GM21360 (cell line): Measurements from ENCODE around the gene AGBL4.
"Not testable (repeated sequence)": the region's sequence is repeated elsewhere in the genome, so short reads cannot be mapped to it uniquely, and the experiment has no call there.

Experiments
- ATAC-seq: cut with Tn5 transposase; IDR thresholded peaks from one replicate; pipeline ENCODE4 v1.9.1; 2021; ENCODE audit warnings: mild to moderate bottlenecking, moderate library complexity; ENCODE audit not compliant: unreplicated experiment

The AGBL4 gene

GRCh38 chr1:49319426-49319963, 704.3 kb downstream of the AGBL4 start:
- no peak for ATAC-seq

DNA sequence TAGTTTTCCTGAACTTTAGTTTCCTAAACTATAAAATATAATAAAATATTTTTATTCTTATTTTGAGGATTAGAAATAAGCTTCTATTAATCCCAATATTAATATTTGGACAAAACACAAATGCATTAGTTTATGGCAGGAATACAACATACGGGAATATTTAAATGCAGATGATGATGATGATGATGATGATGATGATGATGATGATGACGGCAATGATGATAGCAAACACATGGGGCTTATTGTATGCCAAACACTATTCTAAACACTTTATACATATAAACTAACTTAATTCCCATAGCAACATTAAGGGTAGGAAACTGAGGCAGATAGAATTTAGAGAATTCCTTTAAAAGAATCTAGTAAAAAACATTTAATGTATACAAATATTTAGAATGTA, 705.5 kb downstream of the AGBL4 start:
- ATAC-seq, result no peak

GRCh38 chr1:49307457-49307856, 716.3 kb downstream of the AGBL4 start:
- ATAC-seq, result no peak

GRCh38 chr1:49306507-49307070, 717.2 kb downstream of the AGBL4 start:
- no peak for ATAC-seq

DNA sequence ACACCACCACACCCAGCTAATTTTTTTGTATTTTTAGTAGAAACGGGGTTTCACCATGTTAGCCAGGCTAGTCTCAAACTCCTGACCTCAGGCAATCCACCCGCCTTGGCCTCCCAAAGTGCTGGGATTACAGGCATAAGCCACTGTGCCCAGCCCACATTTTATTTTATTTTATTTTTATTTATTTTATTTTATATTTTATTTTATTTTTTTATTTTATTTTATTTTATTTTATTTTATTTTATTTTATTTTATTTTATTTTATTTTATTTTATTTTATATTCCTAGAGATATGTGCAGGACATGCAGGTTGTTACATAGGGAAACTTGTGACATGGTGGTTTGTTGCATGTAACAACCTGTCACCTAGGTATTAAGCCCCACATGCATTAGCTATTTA, 721.4 kb downstream of the AGBL4 start:
- ATAC-seq, result not testable (repeated sequence)

- no peak for ATAC-seq
Observed at GRCh38 chr1:49298304-49298703, 725.5 kb downstream of the AGBL4 start.

DNA sequence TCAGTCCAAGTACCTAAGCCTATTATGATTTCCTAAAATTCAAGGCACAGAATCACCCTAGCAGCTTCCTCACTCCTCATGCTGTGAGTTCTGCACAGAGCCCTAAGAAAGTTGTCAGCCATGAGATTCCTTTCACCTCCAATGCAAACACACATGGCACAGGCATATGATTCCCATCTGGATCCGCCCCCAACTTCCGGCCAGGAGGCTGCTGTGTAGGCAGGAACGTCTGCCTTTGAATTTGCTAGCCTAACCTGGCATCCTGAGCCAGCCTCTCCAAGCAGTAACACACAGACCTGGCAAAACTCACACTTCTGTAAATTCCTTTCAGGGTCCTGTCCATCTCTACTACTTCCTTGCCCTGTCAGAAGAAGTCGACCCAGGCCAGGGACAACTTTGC, 726.0 kb downstream of the AGBL4 start:
- ATAC-seq, result no peak

DNA sequence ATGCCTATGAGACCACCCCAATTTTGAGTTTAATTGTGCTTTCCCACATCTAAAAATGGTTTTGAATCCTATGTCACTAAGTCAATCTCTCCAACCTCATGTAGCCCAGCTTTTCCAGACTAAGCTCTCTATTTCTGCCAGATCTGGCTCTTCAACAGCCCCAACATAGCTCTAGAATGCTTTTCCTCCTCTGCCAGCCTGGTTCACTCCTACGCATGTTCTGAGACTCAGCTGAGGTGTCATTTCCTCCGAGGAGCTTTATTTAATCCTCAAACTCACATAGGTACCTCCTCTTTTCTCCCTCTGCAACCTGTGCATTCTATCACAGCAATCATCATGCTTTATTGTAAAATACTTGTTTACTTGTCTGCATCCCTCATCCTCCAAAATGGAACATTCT, 729.2 kb downstream of the AGBL4 start:
- ATAC-seq, result no peak

- ATAC-seq, result no peak
Observed at GRCh38 chr1:49293016-49293415, 730.7 kb downstream of the AGBL4 start.

DNA sequence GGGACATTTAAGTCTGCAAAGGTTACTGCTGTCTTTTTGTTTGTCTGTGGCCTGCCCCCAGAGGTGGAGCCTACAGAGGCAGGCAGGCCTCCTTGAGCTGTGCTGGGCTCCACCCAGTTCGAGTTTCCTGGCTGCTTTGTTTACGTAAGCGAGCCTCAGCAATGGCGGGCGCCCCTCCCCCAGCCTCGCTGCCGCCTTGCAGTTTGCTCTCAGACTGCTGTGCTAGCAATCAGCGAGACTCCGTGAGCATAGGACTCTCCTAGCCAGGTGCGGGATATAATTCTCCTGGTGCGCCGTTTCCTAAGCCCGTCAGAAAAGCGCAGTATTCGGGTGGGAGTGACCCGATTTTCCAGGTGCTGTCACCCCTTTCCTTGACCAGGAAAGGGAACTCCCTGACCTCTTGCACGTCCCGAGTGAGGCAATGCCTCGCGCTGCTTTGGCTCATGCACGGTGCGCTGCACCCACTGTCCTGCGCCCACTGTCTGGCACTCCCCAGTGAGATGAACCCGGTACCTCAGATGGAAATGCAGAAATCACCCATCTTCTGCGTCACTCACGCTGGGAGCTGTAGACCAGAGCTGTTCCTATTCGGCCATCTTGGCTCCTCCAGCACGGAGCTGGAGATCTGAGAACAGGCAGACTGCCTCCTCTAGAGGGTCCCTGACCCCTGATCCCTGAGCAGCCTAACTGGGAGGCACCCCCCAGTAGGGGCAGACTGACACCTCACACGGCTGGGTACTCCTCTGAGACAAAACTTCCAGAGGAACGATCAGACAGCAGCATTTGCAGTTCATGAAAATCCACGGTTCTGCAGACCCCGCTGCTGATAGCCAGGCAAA, 766.3 kb downstream of the AGBL4 start:
- not testable (repeated sequence) for ATAC-seq

DNA sequence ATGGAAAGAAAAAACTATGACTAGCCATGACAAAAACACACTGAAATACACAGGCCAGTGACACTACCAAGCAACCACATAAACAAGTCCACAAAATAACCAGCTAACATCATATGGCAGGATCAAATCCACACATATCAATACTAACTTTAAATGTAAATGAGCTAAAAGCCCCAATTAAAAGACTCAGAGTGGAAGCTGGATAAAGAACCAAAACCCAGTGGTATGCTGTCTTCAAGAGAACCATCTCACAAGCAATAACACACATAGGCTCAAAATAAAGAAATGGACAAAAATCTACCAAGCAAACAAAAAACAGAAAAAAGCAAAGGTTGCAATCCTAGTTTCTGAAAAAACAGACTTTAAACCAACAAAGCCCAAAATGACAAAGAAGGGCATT, 770.8 kb downstream of the AGBL4 start:
- no peak for ATAC-seq

DNA sequence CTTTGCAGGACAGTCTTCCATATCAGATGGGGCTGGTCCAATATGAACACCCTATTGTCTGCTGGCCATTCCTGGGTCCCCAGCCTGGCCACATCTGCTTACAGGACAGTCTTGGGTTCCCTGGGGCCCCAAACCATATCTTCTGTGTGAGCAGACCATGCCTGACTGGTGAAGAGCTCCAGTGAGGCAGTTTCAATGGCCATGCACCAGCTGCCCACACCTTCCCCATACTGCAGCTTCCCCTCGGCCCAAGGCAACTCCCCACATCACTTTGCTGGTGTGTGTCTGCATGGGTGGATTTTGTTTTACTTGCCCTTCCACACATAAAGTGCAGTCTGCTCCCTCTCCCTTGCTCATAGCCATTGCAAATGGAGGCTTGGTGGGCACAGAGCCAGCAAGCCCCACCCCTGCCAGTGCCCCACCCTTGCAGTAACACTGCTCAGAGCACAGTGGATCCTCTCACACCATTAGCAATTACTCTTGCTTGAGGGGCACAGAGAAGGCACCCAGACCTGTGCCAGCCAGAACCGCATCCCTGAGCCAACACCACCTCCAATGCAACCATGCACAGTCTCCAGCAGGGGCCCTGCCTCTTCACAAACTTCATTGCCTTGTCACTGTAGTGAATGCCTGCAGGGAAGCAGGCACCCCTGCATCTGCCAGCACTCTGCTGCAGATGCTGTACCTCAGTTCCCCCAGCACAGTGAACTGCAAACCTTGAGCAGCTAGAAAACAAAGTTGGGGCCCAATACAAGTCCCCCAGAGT, 772.6 kb downstream of the AGBL4 start:
- no peak for ATAC-seq

DNA sequence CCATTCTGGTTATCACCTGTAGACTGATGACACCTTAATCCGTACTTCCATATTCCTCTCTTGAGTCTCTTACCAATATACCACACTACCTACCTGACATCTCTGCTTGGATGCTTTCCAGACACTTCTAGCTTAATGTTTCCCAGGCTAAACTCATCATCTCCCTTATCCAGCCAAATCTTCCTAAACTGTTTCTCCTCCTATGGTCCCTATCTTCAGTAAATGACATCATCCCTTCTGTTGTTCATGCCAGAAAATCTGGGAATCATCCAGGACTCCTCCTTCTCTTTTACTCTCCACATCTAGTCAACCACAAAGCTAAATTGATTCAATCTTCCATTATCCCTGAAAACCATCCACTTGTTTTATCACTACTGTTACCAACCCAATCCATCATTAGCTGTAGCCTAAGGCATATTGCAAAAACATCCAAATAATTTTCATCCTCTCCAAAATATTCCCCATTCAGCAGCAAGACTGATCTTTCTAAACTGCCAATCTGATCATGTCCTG, 783.0 kb downstream of the AGBL4 start:
- ATAC-seq, result no peak

DNA sequence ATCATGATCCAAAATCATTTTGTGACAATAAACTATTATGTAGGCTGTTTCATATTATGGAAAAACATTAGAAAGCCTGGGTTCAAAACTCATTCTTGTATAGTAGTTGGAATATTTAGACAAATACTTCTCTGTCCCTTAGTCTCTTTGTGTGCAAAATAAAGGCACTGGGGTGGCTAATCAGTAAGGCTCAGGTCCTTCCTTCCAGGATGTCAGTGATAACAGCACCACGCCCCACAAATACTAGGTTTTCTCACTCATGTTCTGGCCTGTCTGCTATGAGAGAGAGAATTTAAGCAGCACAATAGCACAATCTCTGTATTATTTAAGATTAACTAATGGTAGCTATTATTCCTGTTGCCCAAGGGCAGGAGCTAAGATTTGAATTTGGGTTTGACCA, 788.8 kb downstream of the AGBL4 start:
- no peak for ATAC-seq

GRCh38 chr1:49229555-49229954, 794.2 kb downstream of the AGBL4 start:
- no peak for ATAC-seq

- ATAC-seq, result no peak
Observed at GRCh38 chr1:49226758-49227157, 797.0 kb downstream of the AGBL4 start.

- no peak for ATAC-seq
Observed at GRCh38 chr1:49225464-49225863, 798.3 kb downstream of the AGBL4 start.

DNA sequence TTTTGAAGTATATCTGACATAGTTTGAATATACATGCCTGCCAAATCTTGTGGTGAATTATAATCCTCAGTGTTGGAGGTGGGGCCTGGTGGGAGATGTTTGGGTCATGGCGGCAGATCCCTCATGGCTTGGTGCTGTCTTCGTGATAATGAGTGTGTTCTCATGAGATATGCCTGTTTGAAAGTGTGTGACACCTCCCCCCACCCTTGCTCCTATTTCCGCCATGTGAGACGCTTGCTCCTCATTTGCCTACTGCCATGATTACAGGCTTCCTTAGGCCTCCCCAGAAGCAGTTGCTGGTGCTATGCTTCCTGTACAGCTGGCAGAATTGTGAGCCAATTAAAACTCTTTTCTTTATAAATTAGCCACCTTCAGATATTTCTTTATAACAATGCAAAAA, 810.5 kb downstream of the AGBL4 start:
- no peak for ATAC-seq

GRCh38 chr1:49208712-49209111, 815.0 kb downstream of the AGBL4 start:
- ATAC-seq, result no peak

DNA sequence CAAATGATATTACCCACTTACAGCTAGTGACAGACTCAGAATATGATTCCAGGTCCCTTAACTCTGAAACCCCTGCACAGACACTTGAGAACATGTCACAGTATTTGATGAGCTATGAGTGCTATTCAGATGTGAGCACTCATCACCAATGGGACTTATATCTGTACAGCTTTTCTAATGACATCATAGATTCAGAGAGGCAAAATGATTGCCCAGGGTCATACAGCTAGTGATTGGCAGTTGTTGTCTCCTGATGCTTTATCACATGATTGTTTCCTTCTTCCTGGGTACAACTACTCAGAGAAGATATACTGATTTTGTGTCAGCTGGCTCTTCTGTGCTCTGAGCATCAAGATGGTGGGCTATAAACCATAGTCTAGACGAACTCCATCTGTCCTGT, 819.0 kb downstream of the AGBL4 start:
- ATAC-seq, result no peak

GRCh38 chr1:49200738-49201137, 823.0 kb downstream of the AGBL4 start:
- no peak for ATAC-seq
